ENCODE results near the gene RAB21. TPM values are rescaled to one million over a fixed set of nuclear protein-coding genes. Genes with fewer than 3 reads are reported as not detected.

RAB21 gene
- total RNA-seq, result 13.6 and 26.0 TPM in 2 replicates

GRCh38 chr12:71754461-71755145 is at the start of gene RAB21:
RAB21 (plus strand) TSS chr12:71754863; CDS start chr12:71755130, 267 bp downstream.

Other genes starting within 250 kb of the RAB21 start
- gene ZFC3H1, start 91.0 kb upstream of the RAB21 start, total RNA-seq, result 28.4 and 41.3 TPM in 2 replicates
- gene THAP2, start 90.6 kb upstream of the RAB21 start, total RNA-seq, result 3.1 and 4.7 TPM in 2 replicates
- gene TMEM19, start 68.8 kb upstream of the RAB21 start, total RNA-seq, result 17.2 and 29.1 TPM in 2 replicates
- gene TBC1D15, start 84.9 kb downstream of the RAB21 start, total RNA-seq, result 25.0 and 38.5 TPM in 2 replicates
- not detected in 2 replicates for gene TPH2, start 184.0 kb downstream of the RAB21 start, total RNA-seq

Measured in smooth muscle cell of trachea (primary cell).